Measurements from ENCODE around the gene PCSK2. TPM values are rescaled to one million over a fixed set of nuclear protein-coding genes. Genes with fewer than 3 reads are reported as not detected.

Gene PCSK2
- polyA plus RNA-seq, 3 donors, result not detected

DNA sequence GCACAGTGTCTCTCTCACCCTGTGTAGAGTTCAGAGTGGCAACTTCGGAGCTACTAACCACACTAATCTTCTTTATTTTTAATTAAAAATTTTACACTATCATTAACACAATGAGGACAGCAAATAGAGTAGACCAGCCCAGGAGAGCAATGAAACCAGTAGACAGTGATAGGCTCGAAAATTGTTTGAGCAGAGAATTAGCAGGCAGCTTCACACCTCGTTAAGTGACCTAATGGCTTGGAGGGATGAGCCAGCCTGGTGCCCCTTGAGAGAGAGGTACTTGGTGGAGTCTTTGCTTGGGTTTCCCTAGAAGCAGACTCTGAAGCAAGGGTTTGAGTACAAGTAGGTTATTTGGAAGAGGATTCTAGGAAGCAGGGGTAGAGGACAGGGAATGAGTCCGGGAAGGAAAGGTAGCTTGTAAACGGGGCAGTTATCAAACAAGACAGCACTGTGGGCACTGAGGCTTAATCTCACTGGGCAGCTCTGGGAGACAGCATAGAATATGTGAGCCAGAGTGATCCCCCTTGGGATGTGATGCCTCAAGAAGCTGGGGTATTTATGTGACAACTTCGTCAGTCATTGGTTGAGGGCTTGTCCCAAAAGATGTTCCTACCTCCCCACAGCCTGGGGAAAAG is 146.1 kb downstream of the PCSK2 start:
- no peak overlapping the region for H3K27ac ChIP-seq (ENCODE audit: low read depth in 1 of 2, low read length in 2 of 2)
- no peak overlapping the region for H2AFZ ChIP-seq (ENCODE audit: insufficient read depth, low read depth, low read length, poor library complexity, severe bottlenecking)
- Mint-ChIP-seq H3K4me1 (no peaks in the 10 kb centered on the region), H3K9me3 (peaks cover 0 to 2% (median 0%) of the 10 kb centered on the region in 7 donors), H3K27me3 (ENCODE audit: low read depth in 3 of 3) (peaks cover 3 to 5% (median 5%) of the 10 kb centered on the region in 3 donors), H3K36me3 (no peaks in the 10 kb centered on the region), H3K4me3 (no peak overlapping the region), H3K27ac (no peak overlapping the region)
- no peak overlapping the region for H3K4me3 ChIP-seq (replicated peaks in 1 of 3; ENCODE audit: low read depth in 2 of 3, low read length in 3 of 3)
- H3K4me2 ChIP-seq (replicated peaks; ENCODE audit: extremely low read depth, low read length, poor library complexity, severe bottlenecking), result no peak overlapping the region
- no peak overlapping the region for H3K9ac ChIP-seq (ENCODE audit: insufficient read depth, low read length, poor library complexity, severe bottlenecking)
- DNase-seq, result no peak
- H3K36me3 ChIP-seq (replicated peaks in 1 of 2; ENCODE audit: control insufficient read depth in 1 of 2, insufficient read depth in 2 of 2, low read length in 2 of 2), result no peaks in the 10 kb centered on the region
- WGBS (ENCODE audit: insufficient coverage), result 41% methylated on average over 4 of the region's 6 CpGs
- no peaks in the 10 kb centered on the region for H3K9me3 ChIP-seq (replicated peaks in 1 of 2; ENCODE audit: control insufficient read depth in 1 of 2, insufficient read depth in 1 of 2, low read length in 2 of 2)
- intact Hi-C loops (cut with micrococcal nuclease), result no loop called here
- H3K79me2 ChIP-seq (ENCODE audit: insufficient read depth, low read length), result no peaks in the 10 kb centered on the region
- H3K27me3 ChIP-seq (ENCODE audit: control insufficient read depth in 2 of 2, insufficient read depth in 2 of 2, low read length in 2 of 2), result no peaks in the 10 kb centered on the region
- H3K4me1 ChIP-seq (ENCODE audit: control insufficient read depth in 1 of 2, insufficient read depth in 2 of 2, low read length in 2 of 2), result no peaks in the 10 kb centered on the region
- TF ChIP-seq, protein P1, sequence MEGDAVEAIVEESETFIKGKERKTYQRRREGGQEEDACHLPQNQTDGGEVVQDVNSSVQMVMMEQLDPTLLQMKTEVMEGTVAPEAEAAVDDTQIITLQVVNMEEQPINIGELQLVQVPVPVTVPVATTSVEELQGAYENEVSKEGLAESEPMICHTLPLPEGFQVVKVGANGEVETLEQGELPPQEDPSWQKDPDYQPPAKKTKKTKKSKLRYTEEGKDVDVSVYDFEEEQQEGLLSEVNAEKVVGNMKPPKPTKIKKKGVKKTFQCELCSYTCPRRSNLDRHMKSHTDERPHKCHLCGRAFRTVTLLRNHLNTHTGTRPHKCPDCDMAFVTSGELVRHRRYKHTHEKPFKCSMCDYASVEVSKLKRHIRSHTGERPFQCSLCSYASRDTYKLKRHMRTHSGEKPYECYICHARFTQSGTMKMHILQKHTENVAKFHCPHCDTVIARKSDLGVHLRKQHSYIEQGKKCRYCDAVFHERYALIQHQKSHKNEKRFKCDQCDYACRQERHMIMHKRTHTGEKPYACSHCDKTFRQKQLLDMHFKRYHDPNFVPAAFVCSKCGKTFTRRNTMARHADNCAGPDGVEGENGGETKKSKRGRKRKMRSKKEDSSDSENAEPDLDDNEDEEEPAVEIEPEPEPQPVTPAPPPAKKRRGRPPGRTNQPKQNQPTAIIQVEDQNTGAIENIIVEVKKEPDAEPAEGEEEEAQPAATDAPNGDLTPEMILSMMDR (IDR thresholded peaks at IDR 0.05), result no peak
- no peaks in the 10 kb centered on the region for H4K20me1 ChIP-seq (ENCODE audit: insufficient read depth, low read length)

- no peak overlapping the region for H3K4me3 ChIP-seq (replicated peaks in 1 of 3; ENCODE audit: low read depth in 2 of 3, low read length in 3 of 3)
- no peaks in the 10 kb centered on the region for H4K20me1 ChIP-seq (ENCODE audit: insufficient read depth, low read length)
- no peaks in the 10 kb centered on the region for H3K79me2 ChIP-seq (ENCODE audit: insufficient read depth, low read length)
- no peaks in the 10 kb centered on the region for H3K4me1 ChIP-seq (ENCODE audit: control insufficient read depth in 1 of 2, insufficient read depth in 2 of 2, low read length in 2 of 2)
- no peak overlapping the region for H3K27ac ChIP-seq (ENCODE audit: low read depth in 1 of 2, low read length in 2 of 2)
- no peak overlapping the region for H3K27ac Mint-ChIP-seq
- no peak overlapping the region for H3K4me3 Mint-ChIP-seq
- TF ChIP-seq, protein P1 (IDR thresholded peaks at IDR 0.05), result no peak
- H3K36me3 ChIP-seq (replicated peaks in 1 of 2; ENCODE audit: control insufficient read depth in 1 of 2, insufficient read depth in 2 of 2, low read length in 2 of 2), result no peaks in the 10 kb centered on the region
- H3K27me3 Mint-ChIP-seq (ENCODE audit: low read depth in 3 of 3), result peaks cover 1 to 5% (median 5%) of the 10 kb centered on the region in 3 donors
- no peak for DNase-seq
- H3K27me3 ChIP-seq (ENCODE audit: control insufficient read depth in 2 of 2, insufficient read depth in 2 of 2, low read length in 2 of 2), result no peaks in the 10 kb centered on the region
- intact Hi-C loops (cut with micrococcal nuclease), result no loop called here
- no peaks in the 10 kb centered on the region for H3K9me3 ChIP-seq (replicated peaks in 1 of 2; ENCODE audit: control insufficient read depth in 1 of 2, insufficient read depth in 1 of 2, low read length in 2 of 2)
- H3K9ac ChIP-seq (ENCODE audit: insufficient read depth, low read length, poor library complexity, severe bottlenecking), result no peak overlapping the region
- no peak overlapping the region for H3K4me2 ChIP-seq (replicated peaks; ENCODE audit: extremely low read depth, low read length, poor library complexity, severe bottlenecking)
- H3K4me1 Mint-ChIP-seq, result no peaks in the 10 kb centered on the region
- no peak overlapping the region for H2AFZ ChIP-seq (ENCODE audit: insufficient read depth, low read depth, low read length, poor library complexity, severe bottlenecking)
- H3K36me3 Mint-ChIP-seq, result no peaks in the 10 kb centered on the region
- H3K9me3 Mint-ChIP-seq, result peaks cover 0 to 4% (median 2%) of the 10 kb centered on the region in 7 donors
- WGBS (ENCODE audit: insufficient coverage), result 82% methylated on average over 4 of the region's 5 CpGs
Measured at GRCh38 chr20:17374086-17374485, 147.2 kb downstream of the PCSK2 start.

Measured in CD14-positive monocyte (primary cell).